Trophoblast cell (in vitro differentiated cells and primary cell): ENCODE data around the gene CEP78.
"Not testable (repeated sequence)": the region's sequence is repeated elsewhere in the genome, so short reads cannot be mapped to it uniquely, and the experiment has no call there.

ENCODE experiments used
- DNase-seq, 2 donors: peaks; one replicate each; pipeline ENCODE4 v3.0.0-alpha.2; 2016
- H2AFZ ChIP-seq: 2 replicates; pipeline ENCODE4 v1.6.1; 2013; ENCODE audit warnings: low read length, moderate library complexity, mild to moderate bottlenecking; ENCODE audit not compliant: insufficient read depth, poor library complexity
- H2AK5ac ChIP-seq: 2 replicates; pipeline ENCODE4 v1.6.1; 2013; ENCODE audit warnings: mild to moderate bottlenecking, low read length
- H2BK120ac ChIP-seq: 2 replicates; pipeline ENCODE4 v1.6.1; 2013; ENCODE audit warnings: low read length, mild to moderate bottlenecking, moderate library complexity; ENCODE audit not compliant: insufficient read depth, poor library complexity
- H2BK12ac ChIP-seq: 2 replicates; pipeline ENCODE4 v1.6.1; 2013; ENCODE audit warnings: mild to moderate bottlenecking, low read length, moderate library complexity
- H2BK5ac ChIP-seq: 2 replicates; pipeline ENCODE4 v1.6.1; 2013; ENCODE audit warnings: low read length, low read depth, moderate library complexity, mild to moderate bottlenecking; ENCODE audit not compliant: poor library complexity
- H3K14ac ChIP-seq: 2 replicates; pipeline ENCODE4 v1.6.1; 2013; ENCODE audit warnings: mild to moderate bottlenecking, low read length
- H3K18ac ChIP-seq: 2 replicates; pipeline ENCODE4 v1.6.1; 2013; ENCODE audit warnings: mild to moderate bottlenecking, low read length
- H3K23ac ChIP-seq: 2 replicates; pipeline ENCODE4 v1.6.1; 2013; ENCODE audit warnings: low read length
- H3K27ac ChIP-seq: 2 replicates; pipeline ENCODE4 v1.5.1; 2013; ENCODE audit warnings: low read depth, mild to moderate bottlenecking, inconsistent platforms, low read length, moderate library complexity
- H3K27me3 ChIP-seq: 2 replicates; pipeline ENCODE4 v1.6.1; 2013; ENCODE audit warnings: inconsistent platforms, mild to moderate bottlenecking, low read length, moderate library complexity; ENCODE audit not compliant: insufficient read depth
- H3K36me3 ChIP-seq, 2 experiments: 1 replicate in 1 of 2; 2 replicates in 1 of 2; pipeline ENCODE4 v1.6.1; 2013; ENCODE audit warnings: low read length in 2 of 2, mild to moderate bottlenecking in 2 of 2, moderate library complexity in 1 of 2; ENCODE audit not compliant: insufficient read depth in 2 of 2, control insufficient read depth in 1 of 2
- H3K4ac ChIP-seq: 2 replicates; pipeline ENCODE4 v1.6.1; 2013; ENCODE audit warnings: low read depth, mild to moderate bottlenecking, low read length, moderate library complexity
- H3K4me1 ChIP-seq, 2 experiments: 1 replicate in 1 of 2; 2 replicates in 1 of 2; pipeline ENCODE4 v1.6.1; 2013; ENCODE audit warnings: low read length in 2 of 2, mild to moderate bottlenecking in 2 of 2, moderate library complexity in 1 of 2; ENCODE audit not compliant: insufficient read depth in 2 of 2, control insufficient read depth in 1 of 2
- H3K4me2 ChIP-seq: 2 replicates; pipeline ENCODE4 v1.6.1; 2013; ENCODE audit warnings: inconsistent platforms, mild to moderate bottlenecking, low read length, moderate library complexity
- H3K4me3 ChIP-seq: 2 replicates; pipeline ENCODE4 v1.5.1; 2013; ENCODE audit warnings: mild to moderate bottlenecking, low read depth, low read length, inconsistent platforms
- H3K79me1 ChIP-seq: one replicate; pipeline ENCODE4 v1.6.1; 2013; ENCODE audit warnings: low read length
- H3K79me2 ChIP-seq: 2 replicates; pipeline ENCODE4 v1.6.1; 2013; ENCODE audit warnings: low read length, mild to moderate bottlenecking; ENCODE audit not compliant: control insufficient read depth, insufficient read depth, poor library complexity
- H3K9ac ChIP-seq: 2 replicates; pipeline ENCODE4 v1.6.1; 2013; ENCODE audit warnings: mild to moderate bottlenecking, low read length
- H3K9me3 ChIP-seq: 2 replicates; pipeline ENCODE4 v1.6.1; 2013; ENCODE audit warnings: low read depth, mild to moderate bottlenecking, control low read depth, inconsistent platforms, low read length; ENCODE audit not compliant: insufficient read depth
- H4K12ac ChIP-seq: 2 replicates; pipeline ENCODE4 v1.6.1; 2013; ENCODE audit warnings: low read depth, mild to moderate bottlenecking, low read length, moderate library complexity
- H4K8ac ChIP-seq: 2 replicates; pipeline ENCODE4 v1.6.1; 2013; ENCODE audit warnings: low read depth, mild to moderate bottlenecking, low read length, moderate library complexity
- H4K91ac ChIP-seq: one replicate; pipeline ENCODE4 v1.6.1; 2013; ENCODE audit warnings: low read depth, mild to moderate bottlenecking, low read length, moderate library complexity
- WGBS: extraction: QIAGEN DNeasy Blood & Tissue Kit; methylation state at CpG from one replicate; pipeline ENCODE4 v1.1.7; 2013; ENCODE audit warnings: missing lambda C conversion rate; ENCODE audit not compliant: insufficient read length, insufficient coverage; ENCODE audit errors: extremely low coverage; 5-methylcytosine and 5-hydroxymethylcytosine counted together

CEP78 gene

DNA sequence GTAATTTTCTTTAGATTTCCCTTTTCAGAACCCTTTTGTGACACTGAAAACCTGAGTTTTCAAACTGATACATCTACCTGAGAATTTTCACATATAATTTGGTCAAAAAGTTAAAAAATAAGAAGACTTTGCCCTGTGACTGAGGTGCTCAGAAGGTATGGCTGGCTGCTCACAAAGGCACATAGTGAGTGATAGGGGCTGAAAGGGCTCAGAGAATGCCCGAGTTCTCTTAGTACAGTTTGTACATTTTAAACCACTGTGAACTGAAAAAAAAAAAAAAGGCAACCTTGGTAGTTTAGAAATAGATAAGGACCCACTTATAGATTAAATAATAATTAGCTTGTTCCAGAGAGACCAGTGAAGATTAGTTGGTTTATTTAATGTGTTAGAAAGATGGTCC, 42.9 kb downstream of the CEP78 start:
- no peaks in the 10 kb centered on the region for H3K79me2 ChIP-seq
- H3K4me1 ChIP-seq: peaks cover 0 to 2% of the 10 kb centered on the region in 2 experiments
- H3K36me3 ChIP-seq: no peaks in the 10 kb centered on the region
- no peak overlapping the region for H2BK5ac ChIP-seq
- no peak overlapping the region for H3K4me2 ChIP-seq
- no peak overlapping the region for H3K4me3 ChIP-seq
- H3K14ac ChIP-seq: no peak overlapping the region
- no peak overlapping the region for H3K9ac ChIP-seq
- DNase-seq: no peak
- no peak overlapping the region for H3K4ac ChIP-seq
- no peak overlapping the region for H3K27ac ChIP-seq
- no peak overlapping the region for H2BK120ac ChIP-seq
- no peak overlapping the region for H2BK12ac ChIP-seq
- H4K91ac ChIP-seq: no peak overlapping the region
- H3K79me1 ChIP-seq: no peaks in the 10 kb centered on the region
- H3K23ac ChIP-seq: no peak overlapping the region
- no peak overlapping the region for H4K12ac ChIP-seq
- no peak overlapping the region for H4K8ac ChIP-seq
- WGBS: no CpG with 5 or more reads among the region's 1 CpG
- H2AK5ac ChIP-seq: no peak overlapping the region
- no peaks in the 10 kb centered on the region for H3K9me3 ChIP-seq
- H3K18ac ChIP-seq: no peak overlapping the region
- no peak overlapping the region for H2AFZ ChIP-seq
- no peaks in the 10 kb centered on the region for H3K27me3 ChIP-seq

DNA sequence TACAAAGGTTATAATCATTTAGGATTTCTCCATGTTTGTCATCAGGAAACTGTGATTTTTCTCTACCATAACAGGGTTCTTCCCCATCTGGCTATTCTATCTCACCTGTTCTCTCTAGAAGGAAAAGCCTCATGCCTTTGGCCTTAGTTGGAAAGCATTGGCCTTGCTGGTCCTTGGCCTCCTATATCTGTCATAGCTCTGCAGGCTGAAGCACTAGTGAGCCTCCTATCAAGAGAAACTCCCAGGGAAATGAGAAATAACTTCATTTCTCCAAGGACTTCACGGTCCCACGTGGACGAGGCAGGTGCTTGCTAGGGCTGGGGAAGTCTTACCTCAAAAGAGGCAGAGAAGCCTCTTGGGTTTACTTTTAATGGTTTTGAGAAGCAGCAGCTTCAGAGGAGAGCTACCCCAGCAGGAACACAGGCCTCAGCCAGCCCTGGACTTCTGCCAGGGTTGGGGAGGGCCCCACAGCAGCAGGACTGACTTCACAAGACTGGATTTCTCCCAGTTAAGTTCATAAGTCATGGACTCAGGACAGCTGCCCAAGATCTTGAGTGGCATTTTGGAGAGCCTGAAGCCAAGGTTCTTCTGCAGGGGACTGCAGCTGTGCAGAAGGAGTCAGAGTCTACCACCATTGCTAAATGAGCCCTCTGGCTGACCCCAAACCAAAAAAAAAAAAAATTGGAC, 45.2 kb downstream of the CEP78 start:
- no peak for DNase-seq
- WGBS: no CpG with 5 or more reads among the region's 3 CpGs
- no peaks in the 10 kb centered on the region for H3K36me3 ChIP-seq
- H3K27ac ChIP-seq: no peak overlapping the region
- no peaks in the 10 kb centered on the region for H3K79me1 ChIP-seq
- no peak overlapping the region for H4K12ac ChIP-seq
- no peak overlapping the region for H3K18ac ChIP-seq
- no peak overlapping the region for H3K4me3 ChIP-seq
- no peaks in the 10 kb centered on the region for H3K79me2 ChIP-seq
- no peak overlapping the region for H4K91ac ChIP-seq
- H3K4me2 ChIP-seq: no peak overlapping the region
- no peaks in the 10 kb centered on the region for H3K4me1 ChIP-seq
- H2AK5ac ChIP-seq: no peak overlapping the region
- no peak overlapping the region for H2BK5ac ChIP-seq
- no peak overlapping the region for H3K4ac ChIP-seq
- H2BK120ac ChIP-seq: no peak overlapping the region
- no peak overlapping the region for H2AFZ ChIP-seq
- H4K8ac ChIP-seq: no peak overlapping the region
- no peaks in the 10 kb centered on the region for H3K27me3 ChIP-seq
- no peak overlapping the region for H3K23ac ChIP-seq
- no peak overlapping the region for H2BK12ac ChIP-seq
- no peak overlapping the region for H3K9ac ChIP-seq
- H3K9me3 ChIP-seq: no peaks in the 10 kb centered on the region
- H3K14ac ChIP-seq: no peak overlapping the region

DNA sequence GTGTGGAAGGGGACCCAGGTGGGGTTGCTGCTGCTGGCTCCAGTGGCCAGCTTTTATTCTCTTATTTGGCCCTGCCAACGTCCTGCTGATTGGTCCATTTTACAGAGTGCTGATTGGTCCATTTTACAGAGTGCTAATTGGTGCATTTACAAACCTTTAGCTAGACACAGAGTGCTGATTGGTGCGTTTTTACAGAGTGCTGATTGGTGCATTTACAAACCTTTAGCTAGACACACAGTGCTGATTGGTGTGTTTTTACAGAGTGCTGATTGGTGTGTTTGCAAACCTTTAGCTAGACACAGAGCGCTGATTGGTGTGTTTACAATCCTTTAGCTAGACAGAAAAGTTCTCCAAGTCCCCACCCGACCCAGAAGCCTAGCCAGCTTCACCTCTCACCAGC, 48.3 kb downstream of the CEP78 start:
- DNase-seq, H3K27me3 ChIP-seq, H2AFZ ChIP-seq, H3K79me2 ChIP-seq, H3K9ac ChIP-seq, H3K36me3 ChIP-seq, H2BK5ac ChIP-seq, H4K91ac ChIP-seq, H3K9me3 ChIP-seq, H3K14ac ChIP-seq, H4K8ac ChIP-seq, H2BK12ac ChIP-seq, H3K4me1 ChIP-seq, H3K4me2 ChIP-seq, H3K27ac ChIP-seq, H3K4ac ChIP-seq, H3K23ac ChIP-seq, H2AK5ac ChIP-seq, H3K79me1 ChIP-seq, H3K4me3 ChIP-seq, H4K12ac ChIP-seq, H2BK120ac ChIP-seq, H3K18ac ChIP-seq: not testable (repeated sequence)
- WGBS: no CpG with 5 or more reads among the region's 4 CpGs

DNA sequence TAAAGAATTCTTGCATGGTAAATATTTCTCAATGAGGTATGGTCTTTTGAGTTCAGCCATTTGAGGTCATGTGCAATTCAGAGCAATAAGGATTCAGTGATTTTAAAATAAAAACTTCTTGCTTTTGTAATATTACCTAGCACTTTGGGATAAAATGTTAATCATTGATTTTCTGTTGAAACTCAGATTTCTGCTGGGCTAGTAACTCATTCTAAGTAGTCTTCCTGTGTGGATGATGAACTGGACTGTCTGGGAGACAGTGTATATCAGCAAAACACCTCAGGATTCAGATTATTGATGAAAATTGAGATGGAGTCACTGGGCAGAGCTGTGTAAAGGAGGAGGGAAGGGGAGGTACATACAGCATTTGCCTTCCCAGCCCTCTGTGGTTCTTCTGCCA, 50.2 kb downstream of the CEP78 start:
- Histone ChIP-seq H2BK12ac (no peak overlapping the region), H4K12ac (no peak overlapping the region), H3K79me2 (no peaks in the 10 kb centered on the region), H3K9me3 (no peaks in the 10 kb centered on the region), H2AK5ac (no peak overlapping the region), H3K36me3 (no peaks in the 10 kb centered on the region), H2BK5ac (no peak overlapping the region), H3K27me3 (no peaks in the 10 kb centered on the region), H4K91ac (no peak overlapping the region), H3K4ac (no peak overlapping the region), H3K18ac (no peak overlapping the region), H3K4me1 (no peaks in the 10 kb centered on the region), H2BK120ac (no peak overlapping the region), H3K9ac (no peak overlapping the region), H2AFZ (no peak overlapping the region), H3K23ac (no peak overlapping the region), H4K8ac (no peak overlapping the region), H3K27ac (no peak overlapping the region), H3K4me3 (no peak overlapping the region), H3K79me1 (no peaks in the 10 kb centered on the region), H3K14ac (no peak overlapping the region), H3K4me2 (no peak overlapping the region)
- no peak for DNase-seq
